Stimulated activated CD8-positive, alpha-beta memory T cell treated with anti-CD3 and anti-CD28 coated beads, Interleukin-2, amount 100 ng/mL, for 1 hour (primary cell): ENCODE data around the gene CD4.

Experiments
- DNase-seq, 2 donors: peaks; one replicate each; pipeline ENCODE4 v3.0.0-alpha.2; 2020; ENCODE audit warnings: low read depth in 2 of 2

Gene CD4

DNA sequence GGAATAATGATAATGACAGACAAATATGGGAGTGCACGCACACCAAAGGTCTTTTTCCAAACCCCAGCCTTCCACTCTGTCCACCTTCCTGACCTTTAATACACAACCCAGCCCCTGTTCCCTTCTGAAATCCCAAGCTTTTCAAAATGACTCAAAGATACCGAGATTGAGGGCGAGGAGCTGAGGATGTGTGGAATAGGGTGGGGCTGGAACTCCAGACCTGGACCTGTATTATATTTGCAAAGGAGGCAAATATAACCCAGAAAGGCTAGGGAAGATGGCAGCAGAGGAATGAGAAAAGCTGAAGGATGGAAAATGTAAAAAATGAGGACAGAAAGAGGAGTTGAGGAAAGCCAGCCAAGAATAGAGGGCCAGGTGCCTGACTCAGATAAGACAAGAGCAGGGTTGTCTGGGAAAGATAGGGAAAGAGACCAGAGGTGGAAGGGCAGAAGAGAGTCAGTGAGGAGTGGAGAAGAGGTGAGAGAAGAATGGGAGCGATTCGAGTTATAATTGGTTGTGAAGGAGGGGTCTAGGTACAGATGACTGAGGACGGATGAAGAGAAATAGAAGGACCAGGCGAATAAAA is 24.2 kb upstream of the CD4 start:
- no peak for DNase-seq

DNA sequence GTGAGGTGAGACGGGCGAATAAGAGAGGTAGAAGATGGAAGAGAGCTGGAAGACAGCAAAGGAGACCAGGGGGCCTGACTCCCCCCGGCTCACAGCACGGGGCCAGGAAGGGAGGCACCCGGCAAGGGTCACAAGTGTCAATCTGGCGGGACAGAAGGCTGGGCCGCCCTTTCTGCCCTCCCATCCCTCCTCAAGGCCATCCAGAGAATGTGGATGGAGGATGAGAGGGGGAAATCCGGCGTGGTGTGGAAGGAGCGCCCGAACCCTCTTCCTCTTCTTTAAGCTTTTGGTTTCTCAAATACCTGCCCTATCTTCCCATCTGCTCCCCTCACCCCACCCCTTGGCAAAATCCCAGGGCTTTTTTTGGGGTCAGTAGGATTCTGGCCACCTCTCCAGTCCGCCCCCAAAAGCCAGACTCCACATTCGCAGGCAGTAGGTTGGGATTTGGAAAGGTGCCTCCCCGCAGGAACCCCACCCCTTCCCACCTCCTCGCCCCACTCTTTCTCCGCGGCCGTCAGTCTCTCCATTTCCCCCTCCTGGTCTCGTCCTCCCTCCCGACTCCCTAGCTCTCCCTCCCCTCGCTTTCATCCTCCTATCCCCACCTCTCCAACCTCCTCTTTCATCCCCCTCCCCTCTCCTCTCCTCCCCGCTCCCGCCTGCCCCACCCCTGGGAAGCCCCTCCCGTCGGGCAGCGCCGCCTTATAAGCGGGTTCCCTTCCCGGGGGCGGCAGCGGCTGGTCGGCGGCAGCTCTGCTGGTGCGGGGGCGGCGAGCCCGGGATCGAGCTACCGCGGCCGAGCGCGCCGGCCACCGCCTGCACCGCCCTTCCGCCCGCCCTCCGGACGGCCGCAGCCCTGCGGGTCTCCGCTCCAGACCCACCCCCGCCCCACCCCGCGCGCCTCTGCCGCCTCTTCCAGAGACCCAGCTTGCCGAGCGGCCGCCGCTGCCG is 23.4 kb upstream of the CD4 start, which contains the start of gene PTMS:
Gene PTMS (plus strand): TSS at position 730 of the 948 bp plus-strand sequence. CDS start 343 bp downstream, outside the sequence.
- no peak for DNase-seq

DNA sequence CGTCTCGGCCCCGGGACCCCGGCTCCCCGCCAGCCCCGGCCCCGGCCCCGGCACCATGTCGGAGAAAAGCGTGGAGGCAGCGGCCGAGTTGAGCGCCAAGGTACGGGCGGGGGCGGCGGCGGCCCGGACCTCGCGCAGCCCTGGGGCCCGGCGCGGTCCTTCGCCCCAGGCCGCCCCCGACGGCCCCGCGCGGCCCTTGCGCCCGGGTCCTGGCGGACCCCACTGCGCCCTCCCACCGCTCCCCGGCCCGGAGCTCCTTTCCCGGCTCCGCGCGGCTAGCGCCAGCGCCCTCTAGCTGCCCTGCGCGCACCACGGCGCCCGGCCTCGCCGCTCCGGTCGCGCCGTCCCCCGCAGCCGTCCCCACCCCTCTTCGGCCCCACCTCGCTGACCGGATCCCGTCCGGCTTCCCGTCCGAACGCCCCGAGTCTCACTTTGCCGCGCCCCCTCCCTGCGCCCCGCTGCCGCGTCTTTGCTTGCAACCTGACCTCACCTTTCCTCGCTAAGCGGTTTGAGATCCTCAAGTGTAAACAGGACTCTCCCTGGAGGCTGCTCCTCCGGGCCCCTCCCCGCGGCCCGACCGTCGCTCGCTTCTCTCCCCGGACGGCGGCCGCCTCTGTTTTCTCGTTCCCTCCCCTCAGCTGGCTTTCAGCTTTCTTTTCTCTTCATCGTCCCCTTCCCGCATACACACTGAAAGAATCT is 22.5 kb upstream of the CD4 start:
- peak in 1 of 2 donors; percentile 27 for DNase-seq

DNA sequence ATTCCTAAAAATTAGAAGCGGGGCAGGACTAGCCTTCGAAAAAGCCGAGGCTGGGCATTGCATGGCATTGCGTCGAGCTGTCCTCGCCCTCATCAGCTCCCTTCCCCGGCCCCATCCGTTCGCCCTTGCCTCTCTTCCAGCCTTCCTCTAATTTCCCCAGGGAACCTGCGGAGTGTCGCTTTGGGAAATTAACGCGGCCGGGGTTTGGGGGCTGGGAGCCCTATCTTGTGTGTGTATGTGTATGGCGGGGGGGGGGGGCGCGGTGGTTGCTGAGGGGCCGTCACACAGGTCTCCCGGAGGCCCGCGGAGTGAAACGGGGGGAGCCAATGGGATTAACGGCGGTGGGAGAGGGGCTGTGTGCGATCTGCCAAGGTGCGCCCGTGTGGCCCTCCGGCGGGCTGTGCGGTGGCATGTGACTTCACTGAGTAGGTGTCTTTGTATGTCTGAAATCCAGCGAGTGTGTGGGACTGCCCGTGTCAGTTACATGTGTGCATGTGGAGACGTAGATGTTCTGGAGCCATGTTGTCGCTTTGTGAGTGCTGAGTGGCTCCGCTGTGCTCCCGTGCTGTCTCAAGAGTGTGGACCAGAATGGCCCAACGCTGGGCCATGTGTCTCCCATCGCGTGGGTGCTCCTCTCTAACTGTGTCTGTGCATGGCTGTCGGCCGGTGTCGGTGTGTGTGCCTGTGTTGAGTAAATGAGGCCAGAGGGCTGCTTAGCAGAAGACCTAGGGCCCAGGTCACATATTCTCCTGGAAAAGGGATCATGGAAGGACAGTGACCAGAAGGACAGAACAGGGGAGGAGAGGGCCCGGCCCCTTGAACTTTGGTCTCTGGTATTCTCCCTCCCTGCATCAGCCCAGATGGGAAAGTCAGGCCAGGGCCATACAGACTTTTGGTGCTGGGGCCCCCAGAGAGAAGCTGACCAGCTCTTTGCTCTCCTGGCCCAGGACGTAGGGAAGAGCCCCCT is 21.7 kb upstream of the CD4 start:
- DNase-seq: no peak

DNA sequence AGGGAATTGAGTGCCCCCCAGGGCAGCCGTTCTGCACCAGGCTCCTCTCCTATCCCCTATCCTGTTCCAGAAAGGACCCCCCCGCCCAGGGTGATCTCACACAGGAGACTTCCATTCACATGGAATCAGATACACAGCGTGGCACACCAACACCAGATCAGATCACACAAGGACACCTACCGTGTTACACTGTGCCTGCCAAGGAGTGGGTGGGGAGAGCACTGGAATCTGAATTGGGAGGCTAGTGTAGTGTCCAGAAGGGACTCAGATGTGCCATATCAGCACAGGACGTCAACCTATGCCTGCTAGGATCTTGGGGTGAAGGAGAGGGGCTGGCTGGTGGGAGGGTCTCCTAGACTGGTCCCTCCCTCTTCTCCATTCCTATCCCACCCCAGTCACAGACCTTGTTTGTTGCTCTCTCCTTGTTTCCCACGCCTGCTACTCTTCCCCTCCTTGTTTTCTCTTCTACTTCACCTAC is 20.9 kb upstream of the CD4 start:
- DNase-seq: no peak

DNA sequence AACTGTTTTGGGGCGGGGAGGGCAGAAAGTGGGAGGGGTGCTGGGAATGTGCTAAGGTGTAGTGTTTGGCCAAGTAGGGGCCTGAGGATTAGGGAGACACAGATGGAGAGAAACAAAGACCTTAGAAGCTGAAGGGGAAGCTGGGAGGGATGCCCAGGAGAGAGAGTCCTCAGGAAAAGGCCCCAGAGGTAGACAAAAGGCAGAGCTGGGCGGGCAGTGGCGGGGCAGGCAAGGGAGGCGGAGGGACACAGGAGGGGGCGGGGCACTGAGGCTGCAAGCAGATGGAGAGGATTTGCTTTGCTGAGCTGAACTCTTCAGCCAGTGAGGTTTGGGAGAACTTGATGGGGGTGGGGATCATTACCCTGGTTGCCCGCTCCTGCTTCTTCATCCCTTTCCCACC is 20.3 kb upstream of the CD4 start:
- no peak for DNase-seq

DNA sequence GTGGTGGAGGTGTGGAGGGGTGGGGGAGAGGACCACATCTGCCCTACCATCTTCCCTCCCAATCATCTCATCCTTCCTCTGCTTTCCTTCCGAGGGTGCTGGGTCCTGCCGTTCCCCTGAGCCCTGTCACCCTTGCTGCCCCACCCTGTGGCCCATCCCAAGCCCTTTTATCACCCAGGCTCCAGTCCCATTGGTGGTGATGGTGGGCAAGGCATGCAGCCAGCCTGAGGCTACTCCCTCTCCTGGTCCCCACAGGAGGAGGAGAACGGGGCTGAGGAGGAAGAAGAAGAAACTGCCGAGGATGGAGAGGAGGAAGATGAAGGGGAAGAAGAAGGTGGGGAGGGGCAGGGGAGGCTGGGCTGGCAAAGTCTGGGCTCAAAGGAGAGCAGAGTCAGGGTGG is 19.7 kb upstream of the CD4 start:
- no peak for DNase-seq

DNA sequence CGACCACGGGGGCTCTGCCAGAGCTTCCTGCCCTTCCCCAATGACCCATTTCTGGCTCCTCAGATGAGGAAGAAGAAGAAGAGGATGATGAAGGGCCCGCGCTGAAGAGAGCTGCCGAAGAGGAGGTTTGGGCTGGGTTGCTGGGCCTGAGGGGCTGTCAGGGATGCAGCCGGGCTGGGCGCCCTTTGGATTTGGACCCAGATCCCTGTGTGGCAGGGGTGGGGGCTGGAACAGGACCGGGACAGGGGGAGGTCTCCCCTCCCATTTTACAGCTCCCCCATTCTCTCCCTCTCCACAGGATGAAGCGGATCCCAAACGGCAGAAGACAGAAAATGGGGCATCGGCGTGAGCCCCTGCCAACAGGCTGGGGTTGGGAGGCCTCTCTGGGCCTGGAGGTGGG is 19.2 kb upstream of the CD4 start:
- DNase-seq: no peak

DNA sequence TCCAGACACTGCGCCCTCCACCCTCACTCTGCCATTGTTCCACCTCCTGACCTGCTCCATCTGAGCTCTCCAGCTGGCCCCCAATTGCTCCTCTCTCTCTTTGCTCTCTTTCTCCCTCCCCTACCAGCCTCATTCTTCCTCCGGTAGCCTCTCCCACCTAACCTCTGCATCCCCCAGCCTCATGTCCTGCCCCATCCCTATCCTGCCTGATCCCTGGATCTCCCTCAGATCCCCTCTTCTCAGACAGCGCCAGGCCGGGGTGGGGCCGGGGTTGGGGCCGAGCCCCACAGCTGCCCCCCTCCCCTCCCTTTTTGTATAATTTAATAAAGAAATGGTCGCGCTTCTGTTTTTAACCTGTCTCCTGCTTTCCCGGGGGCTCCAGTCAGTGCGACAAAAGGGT is 18.7 kb upstream of the CD4 start:
- DNase-seq: no peak

DNA sequence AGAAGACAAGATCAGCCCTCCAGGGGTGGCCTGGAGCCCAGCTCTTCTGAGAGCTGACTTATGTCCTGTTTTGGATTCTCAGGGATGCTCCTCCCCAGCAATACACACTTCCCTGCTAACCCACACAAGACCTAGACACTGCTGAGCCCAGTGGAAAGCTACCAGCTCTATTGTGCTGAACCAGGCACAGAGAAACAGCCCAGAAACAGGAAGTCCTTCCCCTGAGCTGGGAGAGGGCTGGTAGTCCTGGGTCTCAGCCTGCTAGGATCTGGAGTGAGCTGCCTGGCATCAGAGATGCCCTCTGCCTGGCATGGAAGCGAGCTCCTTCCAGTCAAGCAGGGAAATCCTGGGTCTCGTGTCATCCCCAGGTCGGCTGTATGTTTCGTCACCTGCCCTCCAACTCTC is 18.2 kb upstream of the CD4 start:
- DNase-seq: no peak

DNA sequence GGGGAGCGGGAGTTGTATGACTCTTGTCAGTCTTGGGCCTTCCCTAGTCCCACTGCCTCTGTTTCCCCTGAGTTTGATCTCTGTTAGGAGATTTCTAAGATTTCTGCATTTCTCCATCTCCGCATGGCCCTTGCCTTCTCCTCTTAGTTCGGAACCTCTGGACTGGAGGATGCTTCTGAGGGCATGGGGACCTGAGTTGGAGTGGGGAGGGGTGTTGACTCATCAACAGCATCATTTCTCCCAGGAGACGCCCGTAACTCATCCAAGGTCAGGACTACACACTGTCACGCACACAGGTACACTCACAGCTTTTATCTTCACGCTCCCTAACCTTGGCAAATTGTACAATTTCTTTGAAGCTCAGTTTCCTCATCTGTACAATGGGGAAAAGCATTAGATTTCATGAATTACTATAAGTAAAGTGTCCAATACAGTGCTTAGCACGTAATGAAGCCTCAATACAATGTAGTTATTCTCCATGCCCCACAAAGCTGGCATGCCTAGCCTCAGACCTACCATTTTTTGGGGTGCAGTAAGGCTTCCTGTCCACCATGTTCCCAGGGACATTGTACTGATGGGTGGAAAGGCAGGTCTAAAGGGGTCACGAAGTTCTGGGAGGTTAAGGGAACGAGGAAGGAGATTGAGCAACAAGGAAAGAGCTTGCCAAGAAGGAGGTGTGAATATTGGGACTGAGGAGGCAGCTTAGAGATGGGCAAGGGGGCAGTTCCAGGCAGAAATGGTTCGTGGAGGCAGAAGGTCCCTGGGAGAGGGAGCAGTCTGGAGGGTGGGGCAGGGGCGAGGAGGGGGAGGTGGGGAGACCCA is 17.6 kb upstream of the CD4 start:
- no peak for DNase-seq

DNA sequence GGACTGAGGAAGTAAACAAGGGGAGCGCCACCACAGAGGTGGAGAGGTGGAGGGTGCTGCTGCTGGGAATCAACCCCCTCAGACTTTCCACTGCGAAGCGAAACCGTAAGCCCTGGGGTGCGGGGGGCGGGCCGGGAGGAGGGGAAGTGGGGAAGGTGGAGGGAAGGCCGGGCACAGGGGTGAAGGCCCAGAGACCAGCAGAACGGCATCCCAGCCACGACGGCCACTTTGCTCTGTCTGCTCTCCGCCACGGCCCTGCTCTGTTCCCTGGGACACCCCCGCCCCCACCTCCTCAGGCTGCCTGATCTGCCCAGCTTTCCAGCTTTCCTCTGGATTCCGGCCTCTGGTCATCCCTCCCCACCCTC is 17.0 kb upstream of the CD4 start, which contains the start of gene LAG3:
Gene LAG3 (plus strand): TSS at position 190 of the 365 bp plus-strand sequence. CDS start 333 bp downstream, outside the sequence.
- DNase-seq: peak in 1 of 2 donors; percentile 34

DNA sequence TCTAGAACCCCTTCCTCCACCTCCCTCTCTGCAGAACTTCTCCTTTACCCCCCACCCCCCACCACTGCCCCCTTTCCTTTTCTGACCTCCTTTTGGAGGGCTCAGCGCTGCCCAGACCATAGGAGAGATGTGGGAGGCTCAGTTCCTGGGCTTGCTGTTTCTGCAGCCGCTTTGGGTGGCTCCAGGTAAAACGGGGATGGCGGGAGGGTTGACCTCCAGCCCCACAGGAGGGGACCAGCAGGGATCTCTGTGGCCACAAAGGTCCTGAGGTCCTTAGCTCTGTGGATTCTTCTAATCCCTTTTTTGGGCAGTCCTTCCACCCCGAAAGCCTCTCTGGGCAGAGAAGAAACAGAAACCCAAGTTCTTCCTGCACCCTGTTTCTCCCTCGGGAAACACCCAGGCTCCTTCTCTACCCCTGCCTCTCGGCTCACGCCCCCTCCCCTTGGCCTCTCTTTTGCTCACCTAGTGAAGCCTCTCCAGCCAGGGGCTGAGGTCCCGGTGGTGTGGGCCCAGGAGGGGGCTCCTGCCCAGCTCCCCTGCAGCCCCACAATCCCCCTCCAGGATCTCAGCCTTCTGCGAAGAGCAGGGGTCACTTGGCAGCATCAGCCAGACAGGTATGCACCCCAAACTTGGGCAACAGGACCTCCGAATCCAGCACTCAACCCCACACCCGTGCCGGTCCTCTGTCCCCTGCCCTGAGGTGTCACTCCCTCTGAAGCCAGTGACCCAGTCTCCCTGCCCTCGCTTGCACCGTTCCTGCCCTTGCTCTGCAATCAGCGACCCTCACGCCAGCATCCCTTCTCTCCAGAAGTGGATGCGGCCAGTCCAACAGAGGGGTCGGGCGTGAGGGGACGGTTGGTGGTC is 16.4 kb upstream of the CD4 start:
- DNase-seq: no peak

DNA sequence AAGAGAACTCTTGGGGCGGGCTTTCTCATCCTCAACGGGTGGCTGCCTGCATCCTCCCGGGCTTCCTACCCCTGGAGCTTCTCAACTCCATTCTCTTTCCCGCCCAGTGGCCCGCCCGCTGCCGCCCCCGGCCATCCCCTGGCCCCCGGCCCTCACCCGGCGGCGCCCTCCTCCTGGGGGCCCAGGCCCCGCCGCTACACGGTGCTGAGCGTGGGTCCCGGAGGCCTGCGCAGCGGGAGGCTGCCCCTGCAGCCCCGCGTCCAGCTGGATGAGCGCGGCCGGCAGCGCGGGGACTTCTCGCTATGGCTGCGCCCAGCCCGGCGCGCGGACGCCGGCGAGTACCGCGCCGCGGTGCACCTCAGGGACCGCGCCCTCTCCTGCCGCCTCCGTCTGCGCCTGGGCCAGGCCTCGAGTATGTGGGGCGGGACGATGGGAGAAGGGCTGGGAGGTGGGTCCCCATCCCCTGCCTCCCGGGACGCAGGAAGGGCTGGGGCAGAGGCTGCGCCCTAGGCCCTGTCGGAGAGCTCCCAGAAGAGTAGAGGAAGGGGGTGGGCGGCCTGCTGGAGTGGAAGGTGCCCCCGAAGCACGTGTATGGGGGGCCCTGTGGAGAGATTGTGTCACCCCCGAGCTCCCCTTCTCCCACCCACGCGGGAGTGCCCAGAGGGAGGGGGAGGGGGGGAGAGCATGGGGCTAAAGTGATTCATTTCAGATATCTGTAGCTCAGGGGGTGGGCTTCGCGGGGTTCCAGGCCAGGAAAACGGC is 15.6 kb upstream of the CD4 start:
- peak in 1 of 2 donors; percentile 27 for DNase-seq

DNA sequence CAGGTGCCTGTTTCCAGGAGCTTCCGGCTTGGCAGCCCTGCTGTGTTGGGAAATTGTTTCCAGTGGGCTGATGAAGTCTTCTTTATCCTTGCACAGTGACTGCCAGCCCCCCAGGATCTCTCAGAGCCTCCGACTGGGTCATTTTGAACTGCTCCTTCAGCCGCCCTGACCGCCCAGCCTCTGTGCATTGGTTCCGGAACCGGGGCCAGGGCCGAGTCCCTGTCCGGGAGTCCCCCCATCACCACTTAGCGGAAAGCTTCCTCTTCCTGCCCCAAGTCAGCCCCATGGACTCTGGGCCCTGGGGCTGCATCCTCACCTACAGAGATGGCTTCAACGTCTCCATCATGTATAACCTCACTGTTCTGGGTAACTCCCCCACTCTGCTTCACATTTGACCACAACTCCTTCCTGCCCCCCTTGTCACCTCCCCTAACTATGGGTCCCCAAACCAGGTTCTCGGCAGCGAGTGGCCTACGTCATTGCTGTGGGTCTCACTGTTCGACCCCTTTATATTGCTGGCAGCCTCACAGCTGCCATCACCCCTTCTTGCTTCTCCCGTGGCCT is 14.7 kb upstream of the CD4 start:
- DNase-seq: peak in 1 of 2 donors; percentile 19

DNA sequence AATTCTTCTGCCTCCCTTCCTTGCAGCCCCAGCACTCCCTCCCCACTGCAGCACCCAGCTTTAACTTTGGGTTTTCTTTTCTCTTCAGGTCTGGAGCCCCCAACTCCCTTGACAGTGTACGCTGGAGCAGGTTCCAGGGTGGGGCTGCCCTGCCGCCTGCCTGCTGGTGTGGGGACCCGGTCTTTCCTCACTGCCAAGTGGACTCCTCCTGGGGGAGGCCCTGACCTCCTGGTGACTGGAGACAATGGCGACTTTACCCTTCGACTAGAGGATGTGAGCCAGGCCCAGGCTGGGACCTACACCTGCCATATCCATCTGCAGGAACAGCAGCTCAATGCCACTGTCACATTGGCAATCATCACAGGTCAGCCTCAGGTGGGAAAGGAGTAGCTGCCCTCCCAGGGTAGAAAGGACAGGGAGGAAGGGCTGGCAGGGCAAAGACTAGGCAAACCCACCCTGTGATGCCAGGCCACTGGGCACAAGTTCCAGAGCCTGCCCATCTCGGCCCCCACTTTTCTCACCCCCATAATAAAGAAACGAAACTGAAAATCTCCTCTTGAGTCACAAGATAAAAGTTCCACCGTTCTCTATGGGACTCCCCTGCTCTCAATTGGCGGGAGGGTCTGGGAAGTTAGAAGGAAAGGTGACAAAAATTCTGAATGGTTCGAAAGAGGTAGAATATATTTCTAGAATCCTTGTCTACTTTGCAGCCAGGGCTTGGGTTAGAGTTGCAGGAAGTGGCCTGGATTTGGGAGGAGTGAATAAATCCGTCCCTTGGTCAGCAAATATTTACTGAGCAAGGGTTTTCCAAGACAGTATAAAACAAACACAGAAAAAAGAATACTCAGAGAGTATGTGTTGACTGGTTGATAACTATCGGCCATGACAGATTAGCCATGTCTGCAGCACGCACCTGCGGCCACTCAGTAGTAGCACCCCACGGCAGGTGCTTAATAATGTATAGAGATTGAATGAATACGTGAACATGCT is 13.8 kb upstream of the CD4 start:
- DNase-seq: no peak

DNA sequence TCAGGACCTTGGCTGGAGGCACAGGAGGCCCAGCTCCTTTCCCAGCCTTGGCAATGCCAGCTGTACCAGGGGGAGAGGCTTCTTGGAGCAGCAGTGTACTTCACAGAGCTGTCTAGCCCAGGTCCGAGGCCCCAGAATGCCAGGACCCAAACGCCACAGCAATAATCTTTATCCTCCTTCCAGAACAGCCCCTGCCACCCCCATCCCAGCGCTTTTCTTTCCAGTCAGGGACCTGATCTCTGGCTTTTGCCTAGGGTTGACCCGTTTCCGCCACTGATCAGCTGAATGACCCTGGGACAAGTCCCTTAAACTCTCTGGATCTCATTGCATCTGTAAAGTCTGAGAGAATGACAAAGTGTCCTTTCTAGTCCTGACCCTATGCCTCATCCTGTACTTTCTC is 11.9 kb upstream of the CD4 start:
- DNase-seq: no peak
